Erythroblast (primary cell): ENCODE data around the gene MAD1L1.

ENCODE experiments used
- GATA1 ChIP-seq: IDR thresholded peaks from 2 replicates; pipeline ENCODE4 v1.6.1; 2011; ENCODE audit warnings: low read depth, mild to moderate bottlenecking, control low read depth, low read length, moderate library complexity
- POLR2A ChIP-seq: IDR thresholded peaks from 2 replicates; pipeline ENCODE4 v1.6.1; 2011; ENCODE audit warnings: mild to moderate bottlenecking, low read length

DNA sequence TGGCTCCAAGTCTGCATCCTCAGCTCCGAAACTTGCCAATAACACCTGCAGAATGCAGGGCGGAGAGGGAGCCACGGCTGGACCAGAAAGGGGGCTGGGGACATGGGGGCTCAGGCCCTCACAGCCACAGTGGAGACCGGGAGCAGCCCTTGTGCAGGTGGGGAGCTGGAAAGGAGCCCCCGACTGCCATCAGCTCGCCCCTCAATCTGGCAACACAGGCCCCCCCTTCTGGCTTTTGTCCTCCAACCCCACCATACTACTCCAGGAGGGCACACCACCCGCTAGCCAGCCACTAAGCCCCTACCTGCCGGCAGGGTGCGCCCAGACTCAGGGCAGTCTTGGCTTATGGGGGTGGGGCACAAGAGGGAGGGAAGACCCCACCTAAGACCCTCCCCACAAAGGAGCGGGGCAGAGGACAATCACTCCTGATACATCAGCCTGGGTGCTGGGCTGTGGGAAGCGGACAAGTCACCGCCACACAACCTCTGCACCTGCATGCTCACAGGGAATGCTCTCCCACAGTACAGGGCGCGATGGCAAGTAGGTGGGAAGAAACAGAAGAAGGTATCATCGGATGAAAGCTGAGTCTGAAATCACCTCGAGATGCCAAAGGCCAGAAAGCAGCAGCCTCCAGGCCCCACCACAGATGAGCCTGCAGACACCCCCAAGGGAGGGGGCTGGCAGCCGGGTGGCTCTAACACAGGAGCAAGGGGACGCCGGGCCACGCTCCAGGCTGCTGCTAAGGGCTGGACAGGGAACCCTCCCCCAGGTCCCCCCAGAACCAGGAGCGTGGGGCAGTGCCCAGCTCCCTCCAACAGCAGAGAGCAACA, 297.4 kb downstream of the MAD1L1 start:
- TF ChIP-seq POLR2A = no peak
- no peak for TF ChIP-seq GATA1
